LNCAP (cell line): Measurements from ENCODE around the gene LYRM4.

Experiments used
- TF ChIP-seq, protein P1 (sequence below): fragments of 450-650 bp; IDR thresholded peaks from 2 replicates; pipeline ENCODE4 v1.5.1; 2017; ENCODE audit warnings: mild to moderate bottlenecking

The LYRM4 gene

GRCh38 chr6:5086294-5086890 lies 174.4 kb downstream of the LYRM4 start:
- TF ChIP-seq, protein P1, sequence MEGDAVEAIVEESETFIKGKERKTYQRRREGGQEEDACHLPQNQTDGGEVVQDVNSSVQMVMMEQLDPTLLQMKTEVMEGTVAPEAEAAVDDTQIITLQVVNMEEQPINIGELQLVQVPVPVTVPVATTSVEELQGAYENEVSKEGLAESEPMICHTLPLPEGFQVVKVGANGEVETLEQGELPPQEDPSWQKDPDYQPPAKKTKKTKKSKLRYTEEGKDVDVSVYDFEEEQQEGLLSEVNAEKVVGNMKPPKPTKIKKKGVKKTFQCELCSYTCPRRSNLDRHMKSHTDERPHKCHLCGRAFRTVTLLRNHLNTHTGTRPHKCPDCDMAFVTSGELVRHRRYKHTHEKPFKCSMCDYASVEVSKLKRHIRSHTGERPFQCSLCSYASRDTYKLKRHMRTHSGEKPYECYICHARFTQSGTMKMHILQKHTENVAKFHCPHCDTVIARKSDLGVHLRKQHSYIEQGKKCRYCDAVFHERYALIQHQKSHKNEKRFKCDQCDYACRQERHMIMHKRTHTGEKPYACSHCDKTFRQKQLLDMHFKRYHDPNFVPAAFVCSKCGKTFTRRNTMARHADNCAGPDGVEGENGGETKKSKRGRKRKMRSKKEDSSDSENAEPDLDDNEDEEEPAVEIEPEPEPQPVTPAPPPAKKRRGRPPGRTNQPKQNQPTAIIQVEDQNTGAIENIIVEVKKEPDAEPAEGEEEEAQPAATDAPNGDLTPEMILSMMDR, result no peak

DNA sequence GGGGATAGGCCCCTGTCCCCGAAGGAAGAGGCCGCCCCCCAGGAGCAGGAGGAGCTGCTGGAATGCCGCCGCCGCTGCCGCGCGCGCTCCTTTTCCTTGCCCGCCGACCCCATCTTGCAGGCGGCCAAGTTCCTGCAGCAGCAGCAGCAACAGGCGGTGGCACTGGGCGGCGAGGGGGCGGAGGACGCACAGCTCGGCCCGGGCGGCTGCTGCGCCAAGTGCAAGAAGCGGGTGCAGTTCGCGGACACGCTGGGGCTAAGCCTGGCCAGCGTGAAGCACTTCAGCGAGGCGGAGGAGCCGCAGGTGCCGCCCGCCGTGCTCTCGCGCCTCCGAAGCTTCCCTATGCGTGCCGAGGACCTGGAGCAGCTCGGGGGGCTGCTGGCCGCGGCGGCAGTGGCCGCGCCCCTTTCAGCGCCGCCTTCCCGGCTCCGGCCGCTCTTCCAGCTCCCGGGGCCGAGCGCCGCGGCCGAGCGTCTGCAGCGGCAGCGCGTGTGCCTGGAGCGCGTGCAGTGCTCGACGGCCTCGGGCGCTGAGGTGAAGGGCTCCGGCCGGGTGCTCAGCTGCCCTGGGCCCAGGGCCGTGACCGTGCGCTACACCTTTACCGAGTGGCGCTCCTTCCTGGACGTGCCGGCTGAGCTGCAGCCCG lies 175.0 kb downstream of the LYRM4 start:
- TF ChIP-seq, protein P1, result no peak

DNA sequence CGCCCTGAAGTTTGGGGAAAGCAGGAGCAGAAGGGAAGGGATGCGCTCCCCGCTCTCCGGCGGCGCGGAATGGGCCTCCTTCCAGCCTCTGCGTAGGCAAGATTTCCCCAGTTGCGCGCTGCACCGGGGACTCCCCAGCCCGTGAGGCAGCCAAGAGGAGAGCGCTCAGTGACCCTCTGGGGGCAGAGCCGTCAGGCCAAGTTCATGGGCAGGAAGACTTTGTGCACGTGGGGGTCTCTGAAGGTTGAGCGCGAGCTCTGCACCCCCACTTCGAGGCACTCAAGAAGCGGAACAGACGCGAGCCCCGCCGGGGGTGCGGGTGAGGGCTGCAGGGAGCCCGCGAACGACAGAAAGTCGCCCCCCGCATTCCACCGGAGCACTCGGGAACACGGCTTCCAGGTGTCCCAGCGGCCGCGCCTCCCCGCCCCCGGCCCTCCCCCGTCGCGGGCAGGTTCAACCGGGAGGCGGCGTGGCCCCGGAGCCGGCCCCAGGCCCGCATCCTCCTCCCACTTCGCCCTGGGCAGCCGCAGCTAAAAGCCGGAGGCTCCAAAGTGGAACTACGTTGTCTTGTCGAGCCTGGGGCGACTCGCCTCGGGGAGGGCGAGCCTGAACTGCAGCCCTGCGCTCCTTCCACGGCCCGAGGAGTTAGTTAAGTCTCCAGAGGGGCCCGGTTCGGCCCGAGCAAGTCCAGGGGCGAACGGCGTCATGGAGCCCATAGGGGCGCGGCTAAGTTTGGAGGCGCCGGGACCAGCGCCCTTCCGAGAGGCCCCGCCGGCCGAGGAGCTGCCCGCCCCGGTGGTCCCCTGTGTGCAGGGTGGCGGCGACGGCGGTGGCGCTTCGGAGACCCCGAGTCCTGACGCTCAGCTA lies 175.7 kb downstream of the LYRM4 start, which contains the start of gene PPP1R3G:
Gene PPP1R3G, plus strand, starts transcription at position 561 of the 867 bp plus-strand sequence. Its CDS starts 145 bp downstream, at position 706.
- TF ChIP-seq, protein P1, result no peak

GRCh38 chr6:5084360-5084780 lies 176.4 kb downstream of the LYRM4 start:
- TF ChIP-seq, protein P1, result no peak

- TF ChIP-seq, protein P1, result no peak
These were observed 176.9 kb downstream of the LYRM4 start for GRCh38 chr6:5083813-5084359.

DNA sequence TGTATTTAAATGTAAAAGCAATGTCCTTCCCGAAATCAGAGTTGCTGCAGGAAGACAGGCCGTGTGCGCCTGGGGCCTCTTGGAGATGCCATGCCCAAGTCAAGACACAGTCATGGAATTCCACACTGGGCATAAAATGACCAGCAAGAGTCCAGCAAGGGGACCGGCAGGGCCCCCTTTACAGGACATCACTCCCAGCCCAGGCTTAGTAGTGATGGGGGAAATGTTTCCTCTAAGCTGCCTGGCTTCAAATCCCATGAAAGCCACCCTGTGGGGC lies 177.5 kb downstream of the LYRM4 start:
- TF ChIP-seq, protein P1, result no peak

DNA sequence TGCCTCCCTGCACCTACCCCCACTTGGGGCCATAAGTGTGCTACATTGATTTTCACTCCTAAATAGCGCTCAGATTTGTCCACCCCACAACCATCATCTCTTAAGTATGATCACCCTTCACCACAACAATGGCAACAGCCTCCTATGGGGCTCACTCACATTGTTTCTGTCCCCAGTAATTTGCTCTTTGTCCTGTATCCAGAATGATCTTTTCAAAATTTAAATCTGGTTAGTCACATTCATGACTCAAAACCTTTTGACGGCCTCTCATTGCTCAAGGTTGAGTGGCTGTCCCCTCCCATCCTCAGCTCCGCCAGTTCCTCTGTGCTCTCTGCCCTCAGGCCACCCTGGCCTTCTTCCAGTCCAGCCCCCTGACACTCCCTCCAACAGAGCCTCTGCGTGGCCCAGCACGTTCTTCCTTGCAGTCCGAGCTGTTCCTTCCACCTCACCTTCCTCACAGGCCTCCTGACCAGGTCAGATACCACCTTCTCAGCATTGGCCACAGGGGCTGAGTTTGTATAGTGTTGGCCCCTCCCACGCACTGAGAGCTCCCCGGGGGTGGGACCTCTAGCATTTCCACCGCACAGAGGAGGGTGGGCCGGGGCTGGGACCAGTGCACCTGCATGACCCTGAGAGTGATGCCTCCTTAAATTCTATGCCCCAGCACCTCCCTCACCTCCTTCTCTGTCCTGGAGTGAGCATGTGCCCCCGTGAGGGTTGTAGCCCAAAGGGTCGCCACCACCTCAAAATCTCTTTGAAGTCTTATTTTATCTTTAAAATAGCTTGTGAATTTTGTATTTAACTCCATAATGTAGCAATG lies 178.1 kb downstream of the LYRM4 start:
- TF ChIP-seq, protein P1, result no peak
